HepG2 (cell line): Measurements from ENCODE around the gene SSTR5. TPM values are rescaled to one million over a fixed set of nuclear protein-coding genes. Genes with fewer than 3 reads are reported as not detected.

Experiments used
- DZIP1 ChIP-seq: sonication (generic); formaldehyde crosslinking; IDR thresholded peaks from 2 replicates; pipeline ENCODE4 v1.5.0; 2020; ENCODE audit warnings: mild to moderate bottlenecking, missing genetic modification reagents
- GFI1 ChIP-seq: sonication (generic); formaldehyde crosslinking; IDR thresholded peaks from 2 replicates; pipeline ENCODE4 v1.5.0; 2020; ENCODE audit warnings: missing genetic modification reagents, mild to moderate bottlenecking, borderline replicate concordance
- MNT ChIP-seq: fragments of 450-650 bp; IDR thresholded peaks from 2 replicates; pipeline ENCODE4 v1.6.1; 2016
- ZNF451 ChIP-seq: sonication (generic); formaldehyde crosslinking; IDR thresholded peaks from 2 replicates; pipeline ENCODE4 v1.5.0; 2020; ENCODE audit warnings: mild to moderate bottlenecking, missing genetic modification reagents
- polyA plus RNA-seq, 8 experiments: library from polyadenylated mRNA; depleted of rRNA in 3 of 8; stranded (reverse) in 7 of 8; unstranded in 1 of 8; fragments of >200 nt; fragmentation: Illumina TruSeq in 4 of 8; extraction: Trizol in 4 of 8; gene quantifications; 2 replicates each; pipeline versions ENCODE4 v1.2.1 to v1.2.3, GENCODE V29; 2011 to 2016; ENCODE audit warnings: low read depth in 4 of 8, missing spikeins in 1 of 8, mixed read lengths in 1 of 8; ENCODE audit not compliant: insufficient read depth in 1 of 8
- total RNA-seq, 5 experiments: library from RNA; depleted of rRNA; stranded (reverse); fragments of >200 nt; fragmentation: Illumina TruSeq; extraction: Trizol; gene quantifications; 2 replicates each; pipeline ENCODE4 v1.2.3, GENCODE V29; 2016; ENCODE audit warnings: low read depth in 1 of 5
- TF ChIP-seq, protein P1 (sequence below): sonication (generic); formaldehyde crosslinking; IDR thresholded peaks from 2 replicates; pipeline ENCODE4 v1.4.0; 2020; ENCODE audit warnings: missing genetic modification reagents

The SSTR5 gene
- total and polyA plus RNA-seq, 2 of the 13 experiments (the other 11 are each of a cell fraction or from before 2014, with no cell fraction given): 0.20 to 0.49 TPM

DNA sequence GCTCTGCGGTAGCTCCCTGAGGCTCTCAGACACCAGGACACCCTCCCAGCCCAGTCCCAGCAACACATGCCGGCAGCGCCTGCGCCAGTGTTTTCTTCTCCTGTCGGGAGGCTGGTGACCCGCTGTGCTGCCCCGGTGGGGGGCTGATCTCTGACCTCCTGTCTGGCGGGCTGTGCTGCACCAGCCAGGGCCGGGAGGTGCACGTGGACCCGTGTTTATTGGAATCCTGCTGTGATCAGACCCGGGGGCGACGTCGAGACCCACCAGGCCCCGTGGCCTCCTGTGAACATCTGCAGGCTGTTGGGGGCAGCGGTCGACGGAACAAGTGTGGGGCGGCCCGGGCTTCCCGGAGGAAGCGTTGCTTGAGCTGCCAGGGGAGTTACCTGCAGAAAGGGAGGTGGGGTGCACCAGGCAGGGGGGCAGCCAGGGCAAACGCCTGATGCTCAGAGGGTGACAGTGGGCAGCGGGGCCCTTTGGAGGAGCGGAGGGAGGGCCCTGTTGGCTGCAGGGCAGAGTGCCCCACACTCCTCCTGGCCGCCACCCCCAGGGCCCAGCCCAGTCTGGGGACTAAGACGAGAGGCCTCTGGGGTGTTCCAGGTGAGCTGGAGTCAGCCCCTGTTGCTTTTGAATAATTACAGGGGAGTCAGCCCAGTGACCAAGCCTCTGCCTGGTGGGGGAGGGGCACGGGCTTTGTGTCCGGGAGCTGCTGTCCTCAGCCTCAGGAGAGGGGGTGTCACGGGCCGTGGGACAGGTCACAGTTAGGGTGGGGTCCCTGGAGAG lies 2.3 kb upstream of the SSTR5 start (continued):
- TF ChIP-seq MNT: no peak
- no peak for TF ChIP-seq DZIP1 (CRISPR knock-in tag)
- TF ChIP-seq GFI1 (CRISPR knock-in tag): no peak
- no peak for TF ChIP-seq ZNF451 (CRISPR knock-in tag)
- TF ChIP-seq, protein P1, sequence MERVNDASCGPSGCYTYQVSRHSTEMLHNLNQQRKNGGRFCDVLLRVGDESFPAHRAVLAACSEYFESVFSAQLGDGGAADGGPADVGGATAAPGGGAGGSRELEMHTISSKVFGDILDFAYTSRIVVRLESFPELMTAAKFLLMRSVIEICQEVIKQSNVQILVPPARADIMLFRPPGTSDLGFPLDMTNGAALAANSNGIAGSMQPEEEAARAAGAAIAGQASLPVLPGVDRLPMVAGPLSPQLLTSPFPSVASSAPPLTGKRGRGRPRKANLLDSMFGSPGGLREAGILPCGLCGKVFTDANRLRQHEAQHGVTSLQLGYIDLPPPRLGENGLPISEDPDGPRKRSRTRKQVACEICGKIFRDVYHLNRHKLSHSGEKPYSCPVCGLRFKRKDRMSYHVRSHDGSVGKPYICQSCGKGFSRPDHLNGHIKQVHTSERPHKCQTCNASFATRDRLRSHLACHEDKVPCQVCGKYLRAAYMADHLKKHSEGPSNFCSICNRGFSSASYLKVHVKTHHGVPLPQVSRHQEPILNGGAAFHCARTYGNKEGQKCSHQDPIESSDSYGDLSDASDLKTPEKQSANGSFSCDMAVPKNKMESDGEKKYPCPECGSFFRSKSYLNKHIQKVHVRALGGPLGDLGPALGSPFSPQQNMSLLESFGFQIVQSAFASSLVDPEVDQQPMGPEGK (CRISPR knock-in tag): no peak
- TF ChIP-seq, all 625 proteins: peak for 5
